NCI-H2227 (cell line): ENCODE measurements around the gene ZBTB17.
"Not testable (repeated sequence)": the region's sequence is repeated elsewhere in the genome, so short reads cannot be mapped to it uniquely, and the experiment has no call there.

ENCODE experiments used
- DNase-seq: peaks from one replicate; lab custom pipeline; 2025; ENCODE audit not compliant: unreplicated experiment; lab: John Stamatoyannopoulos, UW

ZBTB17 gene

DNA sequence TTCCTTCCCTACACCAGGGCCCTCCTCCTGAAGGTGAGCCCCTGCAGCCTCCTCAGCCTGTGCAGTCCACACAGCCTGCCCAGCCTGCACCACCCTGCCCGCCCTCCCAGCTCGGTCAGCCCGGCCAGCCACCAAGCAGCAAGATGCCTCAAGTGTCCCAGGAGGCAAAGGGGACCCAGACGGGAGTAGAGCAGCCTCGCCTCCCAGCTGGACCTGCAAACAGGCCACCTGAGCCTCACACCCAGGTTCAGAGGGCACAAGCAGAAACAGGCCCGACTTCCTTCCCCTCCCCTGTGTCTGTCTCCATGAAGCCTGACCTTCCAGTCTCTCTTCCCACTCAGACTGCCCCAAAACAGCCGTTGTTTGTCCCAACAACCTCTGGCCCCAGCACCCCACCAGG, 38.8 kb downstream of the ZBTB17 start:
- no peak for DNase-seq

DNA sequence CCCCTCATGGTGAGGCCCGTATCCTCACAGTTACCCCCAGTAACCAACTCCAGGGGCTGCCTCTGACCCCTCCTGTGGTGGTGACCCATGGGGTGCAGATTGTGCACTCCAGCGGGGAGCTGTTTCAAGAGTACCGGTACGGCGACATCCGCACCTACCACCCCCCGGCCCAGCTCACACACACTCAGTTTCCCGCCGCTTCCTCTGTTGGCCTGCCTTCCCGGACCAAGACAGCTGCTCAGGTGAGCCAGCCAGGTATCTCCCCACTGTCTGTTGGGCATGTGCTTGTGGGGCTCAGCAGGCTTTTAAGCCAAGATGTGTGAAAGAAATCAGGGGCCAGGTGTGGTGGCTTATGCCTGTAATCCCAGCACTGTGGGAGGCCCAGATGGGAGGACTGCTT, 39.9 kb downstream of the ZBTB17 start:
- DNase-seq: no peak

DNA sequence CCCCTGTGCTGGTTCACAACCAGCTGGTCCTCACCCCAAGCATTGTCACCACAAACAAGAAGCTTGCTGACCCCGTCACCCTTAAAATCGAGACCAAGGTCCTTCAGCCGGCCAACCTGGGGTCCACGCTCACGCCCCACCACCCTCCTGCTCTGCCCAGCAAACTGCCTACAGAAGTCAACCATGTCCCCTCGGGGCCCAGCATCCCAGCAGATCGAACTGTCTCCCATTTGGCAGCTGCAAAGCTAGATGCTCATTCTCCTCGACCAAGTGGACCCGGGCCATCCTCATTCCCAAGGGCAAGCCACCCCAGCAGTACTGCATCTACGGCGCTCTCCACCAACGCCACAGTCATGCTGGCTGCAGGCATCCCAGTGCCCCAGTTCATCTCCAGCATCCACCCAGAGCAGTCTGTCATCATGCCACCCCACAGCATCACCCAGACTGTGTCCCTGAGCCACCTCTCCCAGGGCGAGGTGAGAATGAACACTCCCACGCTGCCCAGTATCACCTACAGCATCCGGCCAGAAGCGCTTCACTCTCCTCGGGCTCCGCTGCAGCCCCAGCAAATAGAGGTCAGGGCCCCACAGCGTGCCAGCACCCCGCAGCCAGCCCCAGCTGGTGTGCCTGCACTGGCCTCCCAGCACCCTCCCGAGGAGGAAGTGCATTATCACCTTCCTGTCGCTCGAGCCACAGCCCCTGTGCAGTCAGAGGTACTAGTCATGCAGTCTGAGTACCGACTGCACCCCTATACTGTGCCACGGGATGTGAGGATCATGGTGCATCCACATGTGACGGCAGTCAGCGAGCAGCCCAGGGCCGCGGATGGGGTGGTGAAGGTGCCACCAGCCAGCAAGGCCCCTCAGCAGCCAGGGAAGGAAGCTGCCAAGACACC, 40.6 kb downstream of the ZBTB17 start:
- DNase-seq: no peak

DNA sequence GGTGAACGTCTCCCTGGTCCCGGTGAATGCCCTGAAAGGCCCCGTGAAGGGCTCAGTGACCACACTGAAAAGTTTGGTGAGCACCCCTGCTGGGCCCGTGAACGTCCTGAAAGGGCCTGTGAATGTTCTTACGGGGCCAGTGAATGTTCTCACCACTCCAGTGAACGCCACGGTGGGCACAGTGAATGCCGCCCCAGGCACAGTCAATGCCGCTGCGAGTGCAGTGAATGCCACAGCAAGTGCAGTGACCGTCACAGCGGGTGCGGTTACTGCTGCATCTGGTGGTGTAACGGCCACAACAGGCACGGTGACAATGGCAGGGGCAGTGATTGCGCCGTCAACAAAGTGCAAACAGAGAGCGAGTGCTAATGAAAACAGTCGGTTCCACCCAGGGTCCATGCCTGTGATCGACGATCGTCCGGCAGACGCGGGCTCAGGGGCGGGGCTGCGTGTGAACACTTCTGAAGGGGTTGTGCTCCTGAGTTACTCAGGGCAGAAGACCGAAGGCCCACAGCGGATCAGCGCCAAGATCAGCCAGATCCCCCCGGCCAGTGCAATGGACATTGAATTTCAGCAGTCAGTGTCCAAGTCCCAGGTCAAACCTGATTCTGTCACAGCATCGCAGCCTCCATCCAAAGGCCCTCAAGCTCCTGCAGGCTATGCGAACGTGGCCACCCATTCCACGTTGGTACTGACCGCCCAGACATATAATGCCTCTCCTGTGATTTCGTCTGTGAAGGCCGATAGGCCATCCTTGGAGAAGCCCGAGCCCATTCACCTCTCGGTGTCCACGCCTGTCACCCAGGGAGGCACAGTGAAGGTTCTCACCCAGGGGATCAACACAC, 41.5 kb downstream of the ZBTB17 start:
- DNase-seq: no peak

DNA sequence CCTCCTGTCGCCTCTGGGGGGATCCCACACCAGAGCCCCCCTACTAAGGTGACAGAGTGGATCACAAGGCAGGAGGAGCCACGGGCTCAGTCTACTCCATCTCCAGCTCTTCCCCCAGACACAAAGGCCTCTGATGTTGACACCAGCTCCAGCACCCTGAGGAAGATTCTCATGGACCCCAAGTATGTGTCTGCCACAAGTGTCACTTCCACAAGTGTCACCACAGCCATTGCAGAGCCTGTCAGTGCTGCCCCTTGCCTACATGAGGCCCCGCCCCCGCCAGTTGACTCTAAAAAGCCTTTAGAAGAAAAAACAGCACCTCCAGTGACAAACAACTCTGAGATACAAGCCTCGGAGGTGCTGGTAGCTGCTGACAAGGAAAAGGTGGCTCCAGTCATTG, 42.2 kb downstream of the ZBTB17 start:
- no peak for DNase-seq

DNA sequence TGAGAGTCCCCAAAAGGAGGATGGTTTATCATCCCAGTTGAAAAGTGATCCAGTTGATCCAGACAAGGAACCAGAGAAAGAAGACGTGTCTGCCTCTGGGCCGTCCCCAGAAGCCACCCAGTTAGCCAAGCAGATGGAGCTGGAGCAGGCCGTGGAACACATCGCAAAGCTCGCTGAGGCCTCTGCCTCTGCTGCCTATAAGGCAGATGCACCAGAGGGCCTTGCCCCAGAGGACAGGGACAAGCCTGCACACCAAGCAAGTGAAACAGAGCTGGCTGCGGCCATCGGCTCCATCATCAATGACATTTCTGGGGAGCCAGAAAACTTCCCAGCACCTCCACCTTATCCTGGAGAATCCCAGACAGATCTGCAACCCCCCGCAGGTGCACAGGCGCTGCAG, 43.3 kb downstream of the ZBTB17 start:
- DNase-seq: no peak

DNA sequence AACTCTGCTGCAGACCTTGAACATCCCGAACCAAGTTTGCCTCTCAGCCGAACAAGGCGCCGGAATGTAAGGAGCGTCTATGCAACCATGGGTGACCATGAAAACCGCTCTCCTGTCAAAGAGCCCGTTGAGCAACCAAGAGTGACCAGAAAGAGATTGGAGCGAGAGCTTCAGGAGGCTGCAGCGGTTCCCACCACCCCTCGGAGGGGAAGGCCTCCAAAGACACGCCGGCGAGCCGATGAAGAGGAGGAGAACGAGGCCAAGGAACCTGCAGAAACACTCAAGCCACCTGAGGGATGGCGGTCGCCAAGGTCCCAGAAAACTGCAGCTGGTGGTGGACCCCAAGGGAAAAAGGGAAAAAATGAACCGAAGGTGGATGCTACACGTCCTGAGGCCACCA, 44.0 kb downstream of the ZBTB17 start:
- no peak for DNase-seq

DNA sequence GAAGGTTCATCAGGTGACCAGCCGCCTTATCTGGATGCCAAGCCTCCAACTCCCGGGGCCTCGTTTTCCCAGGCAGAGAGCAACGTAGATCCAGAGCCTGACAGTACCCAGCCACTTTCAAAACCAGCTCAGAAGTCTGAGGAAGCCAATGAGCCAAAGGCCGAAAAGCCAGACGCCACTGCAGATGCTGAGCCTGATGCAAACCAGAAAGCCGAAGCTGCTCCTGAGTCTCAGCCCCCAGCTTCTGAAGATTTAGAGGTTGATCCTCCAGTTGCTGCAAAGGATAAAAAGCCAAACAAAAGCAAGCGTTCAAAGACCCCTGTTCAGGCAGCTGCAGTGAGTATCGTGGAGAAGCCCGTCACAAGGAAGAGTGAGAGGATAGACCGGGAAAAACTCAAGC, 44.5 kb downstream of the ZBTB17 start:
- DNase-seq: no peak

DNA sequence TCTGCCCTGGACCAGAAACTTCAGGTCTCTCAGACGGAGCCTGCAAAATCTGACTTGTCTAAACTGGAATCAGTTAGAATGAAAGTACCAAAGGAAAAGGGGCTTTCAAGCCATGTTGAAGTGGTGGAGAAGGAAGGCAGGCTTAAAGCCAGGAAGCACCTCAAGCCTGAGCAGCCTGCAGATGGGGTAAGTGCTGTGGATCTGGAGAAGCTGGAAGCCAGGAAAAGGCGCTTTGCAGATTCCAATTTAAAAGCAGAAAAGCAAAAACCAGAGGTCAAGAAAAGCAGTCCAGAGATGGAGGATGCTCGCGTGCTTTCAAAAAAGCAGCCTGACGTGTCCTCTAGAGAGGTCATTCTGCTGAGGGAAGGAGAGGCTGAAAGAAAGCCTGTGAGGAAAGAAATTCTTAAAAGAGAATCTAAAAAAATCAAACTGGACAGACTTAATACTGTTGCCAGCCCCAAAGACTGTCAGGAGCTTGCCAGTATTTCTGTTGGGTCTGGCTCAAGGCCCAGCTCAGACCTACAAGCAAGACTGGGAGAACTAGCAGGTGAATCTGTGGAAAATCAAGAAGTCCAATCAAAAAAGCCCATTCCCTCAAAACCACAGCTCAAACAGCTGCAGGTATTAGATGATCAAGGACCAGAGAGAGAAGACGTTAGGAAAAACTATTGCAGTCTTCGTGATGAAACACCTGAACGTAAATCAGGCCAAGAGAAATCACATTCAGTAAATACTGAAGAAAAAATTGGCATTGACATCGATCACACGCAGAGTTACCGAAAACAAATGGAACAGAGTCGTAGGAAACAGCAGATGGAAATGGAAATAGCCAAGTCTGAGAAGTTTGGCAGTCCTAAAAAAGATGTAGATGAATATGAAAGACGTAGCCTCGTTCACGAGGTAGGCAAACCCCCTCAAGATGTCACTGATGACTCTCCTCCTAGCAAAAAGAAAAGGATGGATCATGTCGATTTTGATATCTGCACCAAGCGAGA, 46.6 kb downstream of the ZBTB17 start:
- no peak for DNase-seq

DNA sequence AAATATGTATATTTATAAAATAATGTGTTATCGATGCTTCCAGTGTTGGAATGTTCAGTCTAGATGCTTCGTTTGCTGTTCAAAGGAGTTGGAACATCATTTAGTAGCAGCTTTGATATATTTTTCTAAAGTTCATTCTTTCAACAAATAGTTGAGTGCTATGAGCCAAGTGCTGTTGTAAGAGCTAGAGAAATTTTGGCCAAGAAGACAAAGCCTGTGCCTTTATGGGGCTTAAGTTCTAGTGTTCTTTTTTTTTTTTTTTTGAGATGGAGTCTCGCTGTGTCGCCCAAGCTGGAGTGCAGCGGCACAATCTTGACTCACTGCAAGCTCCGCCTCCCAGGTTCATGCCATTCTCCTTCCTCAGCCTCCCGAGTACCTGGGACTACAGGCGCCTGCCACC, 49.5 kb downstream of the ZBTB17 start:
- DNase-seq: not testable (repeated sequence)

DNA sequence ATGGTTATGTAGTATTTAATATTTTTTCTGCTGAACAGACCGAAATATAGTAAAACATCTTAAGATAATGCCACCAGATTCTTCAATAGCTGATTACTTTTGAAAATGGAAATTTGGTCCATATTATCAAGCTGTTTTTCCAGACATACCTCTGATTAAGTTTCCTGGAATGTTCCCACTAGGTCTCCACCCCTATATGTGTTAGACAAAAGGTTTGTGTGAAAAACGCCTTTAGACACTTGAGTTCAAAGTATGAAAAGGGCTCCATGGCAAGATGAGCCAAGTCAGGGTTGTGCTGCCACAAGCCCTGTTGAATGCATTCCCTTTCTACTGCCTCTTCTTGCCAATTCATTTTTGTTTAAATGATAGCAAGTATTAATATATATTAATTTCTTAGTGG, 52.7 kb downstream of the ZBTB17 start:
- DNase-seq: no peak

DNA sequence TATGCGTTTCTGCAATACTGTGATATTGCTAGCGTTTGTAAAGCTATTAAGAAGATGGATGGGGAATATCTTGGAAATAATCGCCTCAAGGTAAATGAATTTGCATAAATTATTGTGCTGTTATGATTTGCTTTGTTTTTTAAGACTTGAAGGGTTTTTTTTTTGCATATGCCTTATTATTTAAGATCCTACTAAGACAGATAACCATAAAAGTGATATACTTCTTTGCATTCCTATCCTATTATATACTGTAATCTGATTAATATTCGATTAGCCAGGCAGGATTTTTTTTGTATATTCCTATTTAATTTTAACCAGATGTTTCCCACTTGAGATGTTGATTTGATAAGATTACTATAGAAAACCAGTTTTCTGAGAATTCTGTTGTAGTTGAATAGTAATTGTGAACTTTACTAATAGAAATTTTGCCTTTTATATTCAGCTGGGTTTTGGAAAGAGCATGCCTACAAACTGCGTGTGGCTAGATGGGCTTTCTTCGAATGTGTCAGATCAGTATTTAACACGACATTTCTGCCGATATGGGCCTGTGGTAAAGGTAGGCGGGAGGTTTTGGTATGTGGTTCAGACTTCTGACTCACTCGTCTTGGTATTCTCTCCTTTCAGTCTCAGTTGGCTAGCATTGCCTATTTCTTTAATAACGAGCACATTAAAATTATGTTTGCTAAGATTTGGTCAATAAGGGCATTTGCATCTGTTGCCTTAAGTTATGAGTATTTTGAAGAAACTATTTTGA, 56.8 kb downstream of the ZBTB17 start:
- DNase-seq: no peak

DNA sequence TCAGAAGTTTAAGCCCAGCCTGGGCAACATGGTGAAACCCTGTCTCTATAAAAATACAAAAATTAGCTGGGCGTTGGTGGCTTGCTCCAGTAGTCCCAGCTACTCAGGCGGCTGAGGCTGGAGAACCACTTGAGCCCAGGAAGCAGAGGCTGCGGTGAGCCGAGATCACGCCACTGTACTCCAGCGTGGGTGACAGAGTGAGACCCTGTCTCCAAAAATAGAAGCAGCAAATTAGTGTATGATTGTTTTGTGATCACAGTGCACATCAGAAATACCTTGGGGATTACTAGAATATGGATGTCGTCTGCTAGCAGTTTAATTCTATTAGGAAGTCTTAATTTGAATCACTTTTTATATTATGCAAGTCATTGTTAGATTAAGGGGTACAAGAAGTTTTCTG, 59.0 kb downstream of the ZBTB17 start:
- no peak for DNase-seq

DNA sequence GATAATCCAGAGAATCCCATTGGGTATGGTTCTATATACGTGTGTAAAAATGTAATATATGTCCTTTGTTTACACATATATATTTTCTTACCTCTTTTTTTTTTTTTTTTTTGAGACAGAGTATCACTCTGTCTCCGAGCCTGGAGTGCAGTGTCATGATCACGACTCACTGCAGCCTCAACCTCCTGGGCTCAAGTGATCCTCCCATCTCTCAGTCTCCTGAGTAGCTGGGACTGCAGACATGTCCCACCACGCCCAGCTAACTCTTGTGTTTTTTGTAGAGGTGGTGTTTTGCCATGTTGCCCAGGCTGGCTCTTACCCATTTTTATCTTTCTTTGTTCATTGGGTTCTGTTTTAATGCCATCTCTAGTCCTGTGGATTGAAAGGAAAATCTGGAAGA, 59.5 kb downstream of the ZBTB17 start:
- DNase-seq: no peak

DNA sequence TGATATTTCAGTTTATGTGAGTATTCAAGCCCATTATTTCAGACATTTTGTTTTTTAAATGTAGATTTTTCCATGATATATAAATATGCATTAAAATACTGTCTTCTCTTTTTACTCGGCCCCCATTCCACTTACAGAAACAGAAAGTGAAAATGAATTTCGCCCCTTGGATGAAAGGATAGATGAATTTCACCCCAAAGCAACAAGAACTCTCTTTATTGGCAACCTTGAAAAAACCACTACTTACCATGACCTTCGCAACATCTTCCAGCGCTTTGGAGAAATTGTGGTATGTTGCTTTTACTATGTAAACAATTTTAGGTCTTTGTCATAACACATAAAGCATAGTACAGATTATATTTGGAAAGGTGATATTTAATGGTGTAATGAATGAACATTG, 59.9 kb downstream of the ZBTB17 start:
- no peak for DNase-seq

DNA sequence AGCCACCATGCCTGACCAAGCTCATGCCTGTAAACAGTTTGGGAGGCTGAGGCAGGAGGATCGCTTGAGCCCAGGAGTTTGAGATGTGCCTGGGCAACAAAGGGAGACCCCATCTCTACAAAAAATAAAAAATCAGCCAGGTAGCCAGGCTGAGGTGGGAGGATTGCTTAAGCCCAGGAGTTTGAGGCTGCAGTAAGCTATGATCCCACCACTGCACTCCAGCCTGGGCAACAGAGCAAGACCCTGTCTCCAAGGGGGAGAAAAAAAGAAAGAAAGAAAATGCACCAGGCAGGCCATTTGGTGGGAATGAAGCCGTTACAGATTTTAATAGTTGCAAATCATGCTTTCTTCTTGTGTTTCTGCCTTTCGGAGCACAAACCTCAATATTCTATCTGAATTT, 62.3 kb downstream of the ZBTB17 start:
- not testable (repeated sequence) for DNase-seq

DNA sequence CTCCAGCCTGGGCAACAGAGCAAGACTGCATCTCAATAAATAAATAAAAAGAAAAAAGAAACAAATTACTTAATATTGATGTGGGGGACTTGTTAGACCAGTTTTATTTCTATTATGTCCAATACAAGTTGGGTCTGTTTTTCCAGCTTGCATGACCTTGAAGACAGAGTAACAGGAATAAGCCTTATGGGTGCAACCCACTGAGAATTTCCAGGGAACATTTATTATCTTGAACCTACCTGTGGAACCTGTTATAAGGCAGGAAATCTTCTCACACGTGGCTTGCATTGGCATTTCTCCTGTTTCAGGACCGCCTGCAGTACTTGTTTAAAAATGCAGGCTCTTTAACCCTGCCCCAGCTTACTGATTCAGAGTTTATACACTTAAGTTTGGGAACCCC, 64.0 kb downstream of the ZBTB17 start:
- no peak for DNase-seq

DNA sequence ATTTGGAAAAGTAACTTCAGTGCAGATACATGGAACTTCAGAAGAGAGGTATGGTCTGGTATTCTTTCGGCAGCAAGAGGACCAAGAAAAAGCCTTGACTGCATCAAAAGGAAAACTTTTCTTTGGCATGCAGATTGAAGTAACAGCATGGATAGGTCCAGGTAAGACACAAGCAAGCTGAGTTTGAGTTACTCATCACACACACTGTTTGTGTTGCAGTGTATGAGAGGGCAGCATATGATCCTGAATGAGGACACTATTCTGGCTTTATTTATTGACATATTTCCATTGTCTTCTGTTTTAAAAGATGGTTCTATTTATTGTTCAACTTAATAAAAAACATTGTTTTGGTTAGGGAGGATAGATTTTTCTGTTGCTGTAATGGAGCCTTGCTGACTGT, 64.8 kb downstream of the ZBTB17 start:
- DNase-seq: no peak

DNA sequence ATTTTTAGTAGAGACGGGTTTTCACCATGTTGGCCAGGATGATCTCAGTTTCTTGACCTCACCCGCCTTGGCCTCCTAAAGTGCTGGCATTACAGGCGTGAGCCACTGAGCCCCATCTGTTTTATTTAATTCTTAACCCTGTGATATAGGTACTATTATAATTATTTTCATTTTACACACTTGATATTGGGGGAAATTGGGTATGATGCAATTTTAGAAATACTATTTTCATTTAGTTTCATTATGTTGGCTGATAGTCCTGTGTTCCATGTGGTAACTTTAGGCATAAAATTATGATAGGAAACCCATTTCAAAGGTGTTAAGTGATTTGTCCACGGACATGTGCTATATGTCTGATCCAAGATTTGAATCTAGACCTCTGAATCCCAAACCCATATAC, 67.3 kb downstream of the ZBTB17 start:
- no peak for DNase-seq

DNA sequence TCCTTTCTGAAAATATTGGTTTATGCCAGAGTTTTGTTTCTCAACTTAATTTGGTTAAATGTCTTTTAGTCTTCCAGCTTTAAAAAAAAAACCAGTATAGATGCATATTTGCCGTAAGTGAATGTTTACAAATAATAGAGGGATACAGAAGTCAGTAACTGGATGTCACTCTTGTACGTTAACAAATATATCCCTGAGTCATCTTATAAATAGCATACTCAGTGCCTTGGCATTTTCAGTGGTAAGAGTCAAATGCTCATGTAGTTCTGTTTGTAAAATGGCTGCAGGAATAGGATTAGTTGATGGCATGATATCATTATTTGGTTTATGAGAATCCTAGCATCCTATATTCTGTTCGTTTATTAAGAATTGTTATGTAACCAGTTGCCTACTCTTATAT, 73.0 kb downstream of the ZBTB17 start:
- DNase-seq: no peak
